HG02970 (cell line): Measurements from ENCODE around the gene PRKCH.

ENCODE experiments used
- ATAC-seq: cut with Tn5 transposase; IDR thresholded peaks from one replicate; pipeline ENCODE4 v1.9.1; 2021; ENCODE audit warnings: mild to moderate bottlenecking, moderate library complexity, moderate number of reproducible peaks; ENCODE audit not compliant: unreplicated experiment, low FRiP score

Gene PRKCH

GRCh38 chr14:61321385-61322010 is at the start of gene PRKCH:
Gene PRKCH, plus strand, starts transcription at chr14:61321579. Its CDS starts 523 bp downstream, at chr14:61322102.
- ATAC-seq = no peak

DNA sequence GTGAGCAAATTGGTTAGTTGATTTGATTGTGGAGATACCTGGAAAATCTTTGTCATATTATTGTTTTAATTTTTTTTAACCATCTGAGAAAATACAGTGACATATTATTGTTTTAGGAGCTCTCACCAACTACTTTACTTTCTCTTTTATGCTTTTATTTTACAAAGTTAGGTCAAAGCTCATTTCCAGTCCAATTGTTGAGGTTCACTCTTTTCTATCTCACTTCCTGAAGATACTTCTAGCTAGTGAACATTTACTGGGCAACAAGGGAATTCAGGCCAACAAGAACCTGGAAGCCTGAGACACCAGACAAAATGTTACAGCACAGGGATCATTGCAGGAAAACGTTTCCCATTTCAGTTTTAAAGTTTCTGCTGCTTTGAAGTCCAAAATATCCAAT is 44.1 kb upstream of the PRKCH start:
- ATAC-seq = no peak

DNA sequence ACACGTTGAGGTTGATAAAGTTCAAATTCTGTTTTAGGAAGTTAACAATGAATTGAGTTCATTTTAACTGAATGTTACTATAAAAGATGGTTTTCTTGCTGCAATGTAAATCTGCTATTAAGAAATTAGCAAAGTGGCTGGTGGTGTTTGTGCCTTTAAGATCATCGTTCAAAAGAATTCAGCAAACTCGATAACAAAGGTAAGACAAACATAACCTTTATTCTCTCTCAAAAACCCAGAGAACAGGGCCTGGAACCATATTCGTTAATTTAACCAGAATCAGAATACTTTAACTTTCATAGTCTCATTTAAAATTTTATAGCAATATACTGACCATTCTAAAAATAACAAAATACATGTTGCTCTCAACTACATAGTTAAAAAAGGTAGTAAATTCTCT is 43.6 kb upstream of the PRKCH start:
- ATAC-seq = no peak

DNA sequence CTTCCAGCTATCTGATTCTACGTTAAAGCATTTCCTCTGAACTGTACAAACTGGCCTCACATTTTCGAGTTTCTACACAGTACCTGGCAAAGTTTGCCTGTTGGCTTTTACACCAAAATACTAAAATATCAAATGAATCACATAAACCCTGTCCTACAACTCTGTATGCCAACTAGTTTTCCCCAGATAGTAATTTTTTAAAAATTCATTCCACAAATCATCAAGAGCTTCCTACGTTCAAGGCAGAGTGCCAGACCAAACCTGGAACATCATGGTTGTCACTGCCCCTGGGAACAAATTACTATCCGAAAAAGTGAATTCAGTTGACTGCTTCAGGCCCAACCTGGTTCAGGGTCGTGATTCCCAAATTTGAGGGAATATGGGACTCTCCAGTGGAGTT is 42.3 kb upstream of the PRKCH start:
- ATAC-seq = no peak

DNA sequence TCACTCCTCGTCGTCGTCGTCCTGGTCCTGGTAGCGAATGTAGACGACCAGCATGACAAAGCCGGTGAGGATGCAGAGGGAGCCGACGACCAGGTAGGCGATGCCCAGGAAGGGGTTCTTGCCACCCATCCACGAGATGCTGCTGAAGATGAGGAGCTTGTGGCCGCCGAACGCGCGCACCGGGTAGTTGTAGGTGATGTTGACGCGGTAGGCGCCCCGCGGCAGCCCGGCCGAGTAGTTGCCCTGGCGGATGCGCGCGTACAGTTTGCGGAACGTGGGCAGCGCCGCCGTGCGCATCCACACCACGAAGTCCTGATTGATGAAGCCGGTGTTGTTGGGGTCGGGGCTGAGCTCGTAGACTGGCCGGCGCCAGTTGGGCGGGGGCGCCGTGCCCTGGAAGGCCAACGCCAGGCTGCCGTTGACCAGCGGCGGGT is 41.3 kb upstream of the PRKCH start:
- no peak for ATAC-seq

- no peak for ATAC-seq
These were observed 40.7 kb upstream of the PRKCH start for GRCh38 chr14:61280526-61281185.

- ATAC-seq = no peak
These were observed 40.0 kb upstream of the PRKCH start, which contains the start of gene TMEM30B for GRCh38 chr14:61281186-61281947. Gene TMEM30B, minus strand, starts transcription at chr14:61281338. Its CDS starts 191 bp downstream, at chr14:61281147.

DNA sequence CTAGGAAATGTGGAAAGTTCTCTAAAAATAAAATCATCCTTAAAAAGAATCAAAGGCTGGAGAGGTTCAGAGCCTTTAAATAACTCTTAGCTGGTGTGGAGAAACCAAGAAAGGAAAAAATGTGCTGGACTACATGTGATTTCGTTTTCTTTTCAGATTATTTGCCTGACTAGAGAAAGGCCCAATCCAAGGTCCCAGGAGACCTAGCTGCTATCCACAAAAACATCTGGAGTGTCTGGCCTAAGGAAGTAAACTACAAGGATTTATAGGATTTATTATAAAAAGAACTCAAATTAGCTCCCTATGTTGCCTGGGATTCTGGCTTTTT is 39.5 kb upstream of the PRKCH start:
- no peak for ATAC-seq

GRCh38 chr14:61282746-61283145 is 38.6 kb upstream of the PRKCH start:
- ATAC-seq = no peak

GRCh38 chr14:61284001-61284400 is 37.4 kb upstream of the PRKCH start:
- ATAC-seq = no peak

DNA sequence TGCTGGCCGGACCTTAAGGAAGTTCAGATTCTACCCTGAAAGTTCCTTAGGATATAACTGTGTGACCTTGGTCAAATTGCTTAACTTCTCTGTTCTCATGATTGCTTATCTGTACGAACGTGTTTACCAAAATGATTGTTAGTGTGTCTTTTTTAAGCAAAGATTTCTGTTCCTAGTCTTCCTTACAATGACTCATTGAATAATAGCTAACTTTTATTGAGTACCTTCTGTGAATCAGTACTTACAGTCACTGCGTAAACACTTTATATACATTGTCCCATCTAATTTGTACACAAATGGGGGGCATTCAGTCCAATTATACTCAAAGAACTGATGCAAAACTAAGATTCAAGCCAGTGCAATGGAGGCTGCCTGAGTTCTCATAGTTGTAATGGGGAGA is 36.0 kb upstream of the PRKCH start:
- ATAC-seq = no peak

- ATAC-seq = no peak
These were observed 34.2 kb upstream of the PRKCH start for GRCh38 chr14:61287196-61287595.

DNA sequence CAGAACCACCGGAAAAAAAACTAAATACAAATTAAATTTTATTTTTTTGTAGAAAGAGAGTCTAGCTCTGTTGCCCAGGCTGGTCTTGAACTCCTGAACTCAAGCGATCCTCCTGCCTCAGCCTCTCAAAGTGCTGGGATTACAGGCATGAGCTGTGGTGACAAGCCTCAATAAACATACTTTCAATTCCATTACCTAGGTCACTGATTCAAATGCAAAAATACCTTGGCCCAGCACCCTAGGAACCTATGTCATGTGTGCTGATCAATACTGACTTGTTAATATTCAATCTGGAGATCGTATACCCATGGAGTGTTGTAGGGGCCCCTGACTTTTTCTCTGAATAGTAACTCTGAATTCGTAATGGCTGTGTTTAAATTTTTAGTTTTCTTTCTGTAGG is 33.2 kb upstream of the PRKCH start:
- ATAC-seq = no peak

GRCh38 chr14:61288720-61289119 is 32.7 kb upstream of the PRKCH start:
- ATAC-seq = no peak

DNA sequence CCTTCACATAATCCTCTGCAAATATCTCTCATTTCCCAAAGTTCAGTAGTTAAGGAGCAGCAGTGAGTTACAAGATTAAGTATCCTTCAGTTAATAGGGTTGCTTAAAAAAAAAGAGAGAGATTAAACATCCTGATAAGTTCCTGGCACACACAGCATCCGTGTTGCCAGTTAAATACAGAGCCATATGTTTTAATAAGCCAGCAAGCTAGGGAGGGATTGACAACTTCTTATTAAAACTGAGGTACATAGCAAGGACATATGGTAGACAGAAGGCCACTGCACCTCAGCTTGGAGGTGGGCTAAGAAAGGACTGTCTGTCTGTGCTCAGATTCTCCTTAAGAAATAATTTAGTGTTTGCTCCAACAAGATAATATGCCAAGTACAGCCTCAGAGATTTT is 30.7 kb upstream of the PRKCH start:
- no peak for ATAC-seq

- ATAC-seq = no peak
These were observed 25.2 kb upstream of the PRKCH start for GRCh38 chr14:61296151-61296550.

- no peak for ATAC-seq
These were observed 24.5 kb upstream of the PRKCH start for GRCh38 chr14:61296719-61297502.

DNA sequence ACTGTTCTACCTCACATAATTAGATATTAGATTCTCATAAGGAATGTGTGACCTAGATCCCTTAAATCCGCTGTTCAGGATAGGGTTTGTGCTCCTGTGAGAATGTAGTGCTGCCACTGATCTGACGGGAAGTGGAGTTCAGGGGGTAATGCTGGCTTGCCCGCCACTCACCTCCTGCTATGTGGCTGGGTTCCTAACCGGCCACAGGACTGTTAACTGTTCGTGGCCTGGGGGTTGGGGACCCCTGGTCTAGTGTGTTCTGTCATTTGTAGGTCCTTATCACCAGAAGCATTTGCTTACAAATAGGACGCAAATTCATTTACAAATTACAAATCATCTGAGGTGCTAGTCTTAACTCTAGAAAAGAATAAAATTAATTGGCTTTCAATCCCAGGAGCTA is 23.8 kb upstream of the PRKCH start:
- no peak for ATAC-seq

- ATAC-seq = no peak
These were observed 22.6 kb upstream of the PRKCH start for GRCh38 chr14:61298824-61299223.

GRCh38 chr14:61300209-61300608 is 21.2 kb upstream of the PRKCH start:
- ATAC-seq = no peak

- no peak for ATAC-seq
These were observed 20.6 kb upstream of the PRKCH start for GRCh38 chr14:61300754-61301153.
